NCI-H2196 (cell line): ENCODE data around the gene CCDC24.

Experiments
- DNase-seq: peaks from one replicate; lab custom pipeline; 2025; ENCODE audit not compliant: unreplicated experiment; lab: John Stamatoyannopoulos, UW

CCDC24 gene

DNA sequence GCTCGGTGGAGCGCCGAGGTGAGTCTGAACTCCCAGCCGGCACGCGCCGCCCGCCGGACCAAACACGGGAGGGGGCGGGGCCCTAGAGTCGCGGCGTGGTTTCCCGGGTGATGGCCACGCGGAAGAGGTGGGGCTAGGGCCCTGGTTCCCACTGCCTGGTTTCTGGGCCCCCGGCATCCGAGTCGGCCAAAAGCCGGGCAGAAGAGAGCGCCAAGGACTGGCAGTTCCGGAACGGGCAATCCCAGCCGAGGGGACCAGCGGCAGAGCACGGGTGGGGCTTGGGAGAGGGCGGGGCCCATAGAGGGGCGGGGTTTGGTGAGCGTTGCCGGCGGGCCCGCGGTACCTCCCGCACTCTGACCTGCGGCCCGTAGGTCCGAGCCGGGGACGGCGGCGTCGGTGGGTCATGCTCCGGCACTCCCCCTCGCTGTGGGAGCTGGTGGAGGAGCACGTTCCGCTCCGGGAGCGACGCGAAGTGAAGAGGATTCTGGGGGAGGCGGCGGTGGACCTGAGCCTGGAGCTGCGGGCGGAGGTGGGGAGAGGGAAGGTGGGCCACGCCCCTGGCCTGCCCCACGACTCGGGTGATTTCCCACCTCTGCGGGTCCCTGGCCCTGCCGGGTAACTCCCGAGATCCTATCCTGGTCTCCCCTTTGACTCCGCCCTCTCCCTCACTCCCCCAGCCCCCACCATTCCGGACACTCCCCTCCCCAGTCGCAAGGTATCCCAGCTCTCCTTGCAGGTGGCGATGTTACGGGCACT, at the start of gene CCDC24:
Gene CCDC24, plus strand, starts transcription at position 124 of the 756 bp plus-strand sequence. Its CDS starts 280 bp downstream, at position 404.
- DNase-seq, result peak; percentile 87

DNA sequence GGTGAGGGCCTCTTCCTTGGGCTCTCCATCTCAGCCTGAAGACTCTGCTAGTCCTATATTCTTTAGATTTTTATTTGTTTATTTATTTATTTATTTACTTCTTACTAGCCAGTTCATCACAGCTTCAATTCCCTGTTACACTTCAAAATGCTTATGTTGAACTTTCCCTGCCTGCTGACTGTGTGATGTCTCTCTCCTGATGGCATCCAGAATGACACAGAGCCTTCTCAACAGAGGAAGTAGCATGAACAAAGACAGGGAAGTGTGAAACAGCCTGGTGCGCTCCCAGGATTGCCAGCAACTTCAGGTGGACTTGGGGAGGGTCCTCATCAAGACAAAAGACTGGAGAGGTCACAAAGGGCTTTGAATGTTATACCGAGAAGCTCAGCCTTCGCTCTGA, 49.0 kb upstream of the CCDC24 start:
- no peak for DNase-seq

DNA sequence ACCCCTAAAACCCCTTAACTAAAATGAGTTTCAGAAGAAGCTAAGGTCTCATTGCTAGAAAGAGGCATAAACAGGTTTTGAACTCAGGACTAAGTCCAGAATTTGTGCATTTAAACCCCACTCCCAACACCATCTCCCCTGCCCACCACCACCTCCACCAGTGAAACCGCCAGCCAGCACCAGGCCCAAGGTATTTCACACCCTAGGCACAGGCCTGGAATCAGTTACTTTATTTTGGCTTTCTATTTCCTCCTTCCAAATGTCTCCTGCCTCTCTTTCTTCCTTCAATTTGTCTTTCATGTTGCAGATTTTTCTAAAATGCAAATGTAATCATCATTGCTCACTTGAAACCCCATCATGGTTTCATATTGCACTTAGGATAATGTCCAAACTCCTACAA, 46.5 kb upstream of the CCDC24 start:
- no peak for DNase-seq

DNA sequence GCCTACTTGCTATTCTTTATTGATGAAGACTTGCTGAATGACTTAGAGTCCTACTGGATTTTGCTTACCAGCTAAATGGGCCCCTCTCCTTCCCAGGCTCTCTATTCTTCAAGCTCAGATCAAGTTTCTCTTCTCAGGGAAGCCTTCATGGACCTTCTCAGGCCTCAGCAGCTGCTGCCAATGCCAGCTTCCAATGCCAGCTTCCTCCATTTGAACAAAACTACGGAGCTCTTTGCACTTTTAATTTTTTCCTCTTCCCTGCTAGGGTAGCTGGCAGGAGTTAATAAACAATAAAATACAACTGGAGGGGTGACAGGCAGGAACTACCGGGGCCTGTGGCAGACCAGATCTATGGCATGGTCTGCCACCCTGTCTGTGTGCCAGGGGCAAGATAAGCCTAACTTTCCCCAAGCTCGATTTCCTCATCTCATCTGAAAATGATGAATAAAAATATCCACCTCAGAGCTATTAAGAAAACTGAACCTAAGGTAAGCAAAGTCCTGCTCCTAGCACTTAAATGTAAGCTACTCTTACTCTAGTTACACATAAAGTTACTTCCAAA, 45.6 kb upstream of the CCDC24 start:
- DNase-seq, result no peak

DNA sequence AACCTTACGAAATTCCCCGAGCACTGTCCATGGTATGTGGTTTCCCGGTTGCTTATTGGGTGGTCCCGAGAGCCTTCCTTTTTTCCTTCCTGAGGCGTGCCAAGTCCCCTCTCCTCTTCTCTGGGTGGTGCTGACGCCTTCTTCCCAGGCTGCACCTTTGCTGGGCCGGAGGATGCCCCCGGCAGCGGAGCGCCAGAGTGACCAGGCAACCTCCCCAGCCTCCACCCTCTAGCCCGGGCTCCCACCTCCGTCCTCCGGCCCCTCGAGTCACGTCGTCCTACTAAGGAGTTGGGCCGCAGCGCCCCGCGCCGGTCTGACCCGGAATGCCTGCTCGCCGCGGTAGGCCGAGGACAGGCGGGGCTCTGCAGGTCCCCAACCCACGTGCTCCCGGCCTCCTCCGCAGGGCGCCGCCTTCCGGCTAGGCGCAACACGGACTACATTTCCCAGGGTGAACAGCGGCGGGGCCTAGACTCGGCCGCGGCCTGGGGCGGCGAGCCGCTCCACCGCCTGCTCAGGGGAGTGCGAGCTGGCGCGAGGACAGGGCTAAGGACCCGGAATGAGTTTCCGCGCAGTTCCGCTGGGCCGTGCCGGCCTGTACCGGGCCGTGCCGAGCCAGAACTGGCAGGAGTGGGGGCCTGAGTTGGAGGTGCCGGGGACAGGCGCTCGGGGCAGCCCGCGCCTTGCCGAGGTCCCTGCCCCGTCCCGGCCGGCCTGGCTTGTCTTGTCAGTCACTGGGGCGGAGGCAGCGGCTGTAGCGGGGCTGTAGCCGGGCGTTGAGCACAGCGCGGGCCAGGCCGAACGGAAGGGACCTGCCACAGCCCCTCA, 45.0 kb upstream of the CCDC24 start, which contains the start of gene IPO13:
Gene IPO13, plus strand, starts transcription at position 715 of the 825 bp plus-strand sequence. CDS start 651 bp downstream, outside the sequence.
- DNase-seq, result peak; percentile 96

DNA sequence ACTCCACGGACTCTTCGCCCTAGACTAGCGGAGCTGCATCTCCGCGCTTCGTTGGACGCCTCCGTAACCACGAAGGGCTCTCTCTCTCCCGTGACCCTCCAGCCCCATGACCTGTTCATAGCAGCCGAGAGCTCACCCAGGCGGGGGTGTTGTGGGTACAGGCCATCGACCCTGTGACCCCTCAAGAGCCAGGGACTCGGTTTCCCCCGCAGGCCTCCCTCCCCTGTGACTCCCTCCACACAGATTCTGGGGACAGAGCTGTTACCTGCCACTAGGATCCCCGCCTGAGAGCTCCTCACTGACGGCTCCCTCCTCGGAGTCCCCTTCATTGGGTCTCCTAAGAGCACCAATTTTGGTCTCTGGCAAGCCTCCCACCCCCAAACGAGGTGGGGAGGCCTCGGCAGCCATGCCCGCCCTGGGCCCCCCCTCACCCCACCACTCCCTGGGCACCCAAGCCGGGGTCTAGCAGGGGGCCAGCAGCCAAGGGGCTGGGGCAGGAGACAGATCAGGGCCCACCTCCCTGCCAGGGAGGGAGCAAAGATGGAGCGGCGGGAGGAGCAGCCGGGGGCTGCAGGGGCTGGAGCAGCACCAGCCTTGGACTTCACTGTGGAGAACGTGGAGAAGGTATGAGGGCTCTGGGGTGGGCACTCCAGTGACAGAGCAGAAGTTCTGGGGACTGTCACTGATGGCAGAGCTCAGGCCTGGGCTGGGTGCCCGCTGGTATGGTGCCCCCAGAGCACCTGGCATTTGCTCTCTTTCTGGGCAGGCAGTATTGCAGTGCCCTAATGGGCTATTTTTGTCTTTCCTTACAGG, 44.1 kb upstream of the CCDC24 start:
- no peak for DNase-seq

DNA sequence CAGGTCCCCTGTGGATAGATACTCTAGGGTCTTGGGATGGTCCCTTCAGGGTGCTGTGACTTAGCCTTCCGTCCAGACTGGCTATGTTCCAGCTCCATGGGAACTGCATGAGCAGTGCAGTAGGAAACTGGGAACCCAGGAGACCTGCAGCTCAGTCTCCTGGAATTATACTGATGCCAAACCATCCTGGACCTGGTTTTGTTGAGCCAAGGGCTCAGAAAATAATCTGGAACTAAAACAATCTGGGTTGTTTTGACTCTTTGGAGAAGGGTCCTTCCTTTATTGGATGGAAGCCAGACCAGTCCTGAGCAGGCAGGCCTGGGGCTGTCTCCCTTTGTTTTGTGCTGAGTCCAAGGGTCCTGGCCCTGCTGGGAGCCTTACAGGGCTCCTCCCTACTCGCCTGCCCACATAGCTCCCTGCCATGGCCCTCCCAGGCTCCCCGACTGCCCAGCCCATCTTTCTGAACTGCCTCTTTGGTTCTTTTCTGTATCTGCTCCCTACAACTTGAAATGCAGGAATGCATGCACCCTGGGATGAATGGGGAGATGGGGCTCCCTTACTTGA, 43.4 kb upstream of the CCDC24 start:
- DNase-seq, result no peak

DNA sequence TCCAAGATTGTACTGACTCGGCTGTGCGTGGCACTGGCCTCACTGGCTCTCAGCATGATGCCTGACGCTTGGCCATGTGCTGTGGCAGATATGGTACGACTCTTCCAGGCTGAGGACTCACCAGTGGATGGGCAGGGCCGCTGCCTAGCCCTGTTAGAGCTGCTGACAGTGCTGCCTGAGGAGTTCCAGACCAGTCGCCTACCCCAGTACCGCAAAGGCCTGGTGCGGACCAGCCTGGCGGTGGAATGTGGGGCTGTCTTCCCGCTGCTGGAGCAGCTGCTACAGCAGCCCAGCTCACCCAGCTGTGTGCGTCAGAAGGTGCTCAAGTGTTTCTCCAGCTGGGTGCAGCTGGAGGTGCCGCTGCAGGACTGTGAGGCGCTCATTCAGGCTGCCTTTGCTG, 41.7 kb upstream of the CCDC24 start:
- DNase-seq, result no peak

DNA sequence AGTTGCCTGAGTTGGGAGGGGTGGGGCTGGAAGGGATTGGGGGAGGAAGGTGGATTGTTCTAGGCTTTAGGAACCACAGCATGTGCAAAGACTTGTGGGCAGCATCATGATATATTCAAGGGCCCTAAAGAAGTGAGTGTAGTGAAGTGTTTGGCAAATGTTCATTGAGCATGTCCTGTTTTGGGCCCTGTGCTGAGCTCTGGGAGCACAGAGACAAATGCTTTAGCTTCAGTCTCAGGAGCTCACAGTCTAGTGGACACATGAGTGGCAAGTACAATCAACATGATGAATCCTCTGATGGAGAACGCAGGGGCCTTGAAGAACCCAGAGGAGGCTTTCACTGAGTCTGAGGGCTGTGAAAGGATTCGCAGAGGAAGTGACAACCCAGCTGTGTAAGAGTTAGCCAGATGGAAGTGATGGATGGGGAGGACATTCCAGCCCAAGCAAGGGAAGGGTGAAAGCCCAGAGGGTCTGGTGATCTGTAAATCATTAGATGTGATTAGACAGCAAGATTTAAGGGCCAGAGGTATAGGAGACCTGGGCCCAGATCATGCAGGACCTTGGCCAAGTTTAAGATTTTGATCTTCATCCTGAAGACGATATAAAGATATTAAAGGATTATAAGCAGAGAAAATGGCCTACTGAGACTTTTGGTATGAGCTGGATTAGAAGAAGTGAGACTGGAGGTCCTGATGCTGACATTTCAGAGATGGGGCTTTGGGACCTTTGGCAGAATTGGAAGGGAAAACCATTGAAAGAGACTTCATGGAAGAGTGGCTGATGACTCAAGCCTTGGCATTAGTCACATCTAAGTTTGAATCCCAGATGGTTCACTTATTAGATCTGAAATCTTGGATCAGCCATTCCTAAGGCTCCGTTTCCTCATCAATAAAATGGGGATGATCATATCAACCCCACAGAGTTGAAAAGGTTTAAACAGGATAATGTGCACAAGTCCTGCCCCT, 40.1 kb upstream of the CCDC24 start:
- no peak for DNase-seq

DNA sequence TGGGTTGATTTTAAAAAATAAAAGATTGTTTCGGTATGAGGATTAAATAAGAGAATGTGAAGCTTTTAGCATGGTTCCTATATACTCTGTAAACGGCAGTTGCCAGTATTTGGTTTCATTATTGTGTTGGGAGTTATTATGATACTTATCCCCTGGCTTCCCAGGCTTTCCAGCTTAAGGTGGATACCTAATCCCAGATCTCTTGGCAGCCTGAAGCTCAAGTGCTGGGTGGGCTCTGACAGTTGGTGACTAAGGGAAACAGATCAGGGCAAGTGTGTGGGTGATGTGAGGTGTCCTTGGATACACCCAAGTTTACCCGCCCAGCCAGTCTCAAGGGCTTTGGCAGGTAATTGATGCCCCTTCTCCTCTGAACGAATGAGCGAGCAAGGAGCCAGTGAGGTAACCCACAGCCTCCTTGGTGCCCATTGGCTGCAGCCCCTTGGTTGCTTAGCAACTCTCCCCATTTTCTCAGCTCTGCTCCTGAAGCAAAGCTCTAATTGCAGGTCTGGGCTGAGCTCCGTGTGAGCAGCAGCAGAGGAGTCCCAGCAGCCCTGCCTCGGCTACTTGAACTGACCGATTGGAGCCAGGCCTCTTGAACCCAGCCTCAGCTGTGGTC, 38.6 kb upstream of the CCDC24 start:
- peak; percentile 89 for DNase-seq

DNA sequence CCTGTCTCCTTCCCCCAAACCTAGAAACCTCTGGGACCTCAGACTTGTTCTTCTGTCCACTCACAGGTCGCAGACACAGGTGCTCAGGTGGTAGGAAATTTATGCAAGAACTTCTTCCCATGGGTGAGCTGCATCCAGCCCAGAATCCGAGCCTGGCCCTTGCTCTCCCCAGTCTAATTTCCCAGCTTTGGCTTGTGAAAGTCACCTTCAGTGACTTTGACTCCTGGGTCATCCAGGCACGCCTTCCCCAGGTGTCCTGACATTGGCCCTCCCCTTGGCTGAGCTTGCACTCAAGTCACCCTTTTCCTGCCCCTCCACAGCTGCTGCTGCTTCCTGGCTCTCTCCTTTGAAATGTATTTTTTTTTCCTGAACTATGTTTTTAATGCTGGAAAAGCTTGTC, 38.0 kb upstream of the CCDC24 start:
- DNase-seq, result no peak

DNA sequence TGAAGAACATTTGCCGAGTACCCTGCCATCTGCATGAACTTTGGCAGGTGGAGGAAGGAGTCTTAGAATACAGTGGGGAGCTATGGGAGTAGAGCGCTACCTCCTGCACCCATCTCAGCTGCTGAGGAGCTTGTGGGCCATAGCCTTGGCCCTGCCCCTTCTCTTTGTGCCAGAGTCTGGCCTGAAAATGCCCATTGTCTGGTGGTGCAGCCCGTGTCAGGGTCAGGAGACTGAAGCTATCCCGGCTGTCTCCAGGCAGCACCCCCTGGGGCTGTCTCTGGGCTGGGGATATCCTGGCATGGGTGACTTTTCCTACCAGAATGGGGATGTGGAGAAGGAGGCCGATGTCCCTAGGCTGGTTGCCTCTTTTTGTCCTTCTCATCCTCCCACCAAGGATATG, 37.4 kb upstream of the CCDC24 start:
- DNase-seq, result no peak

DNA sequence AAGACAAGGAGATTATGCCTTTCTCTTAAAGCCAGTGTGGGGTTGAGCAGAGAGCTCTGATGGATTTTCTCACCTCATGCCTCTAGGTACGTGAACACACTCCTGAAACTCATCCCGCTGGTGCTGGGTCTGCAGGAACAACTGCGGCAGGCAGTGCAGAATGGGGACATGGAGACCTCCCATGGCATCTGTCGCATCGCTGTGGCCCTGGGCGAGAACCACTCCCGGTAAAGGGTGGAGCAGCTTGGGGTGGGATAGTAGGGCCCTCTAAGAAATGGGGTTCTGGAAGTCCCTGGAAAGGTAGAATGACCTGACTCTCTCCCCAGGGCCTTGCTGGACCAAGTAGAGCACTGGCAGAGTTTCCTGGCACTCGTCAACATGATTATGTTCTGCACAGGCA, 35.2 kb upstream of the CCDC24 start:
- DNase-seq, result no peak

DNA sequence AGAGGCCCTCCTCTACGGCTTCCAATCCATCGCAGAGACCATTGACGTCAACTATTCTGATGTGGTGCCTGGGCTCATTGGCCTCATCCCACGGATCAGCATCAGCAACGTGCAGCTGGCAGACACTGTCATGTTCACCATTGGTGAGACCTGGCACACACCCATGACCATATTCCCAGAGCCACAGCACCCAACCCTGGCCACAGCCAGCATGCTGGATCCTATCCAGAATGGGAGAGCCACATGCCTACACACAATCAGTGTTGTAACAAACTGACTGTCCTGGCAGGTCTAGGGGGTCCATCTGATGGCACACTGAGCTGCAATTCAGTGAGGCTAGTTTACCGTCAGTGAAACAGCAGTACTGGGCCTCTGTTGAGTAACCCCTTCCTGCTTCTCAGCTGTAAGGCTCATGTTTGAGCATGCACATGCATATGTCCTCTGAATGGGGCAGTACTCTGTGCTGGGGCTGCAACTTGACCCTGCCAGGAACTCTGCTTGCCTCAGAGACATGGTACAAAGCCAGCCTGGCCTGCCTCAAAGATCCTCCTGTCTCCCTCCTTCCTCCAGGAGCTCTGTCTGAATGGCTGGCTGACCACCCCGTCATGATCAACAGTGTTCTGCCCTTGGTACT, 33.9 kb upstream of the CCDC24 start:
- DNase-seq, result no peak

DNA sequence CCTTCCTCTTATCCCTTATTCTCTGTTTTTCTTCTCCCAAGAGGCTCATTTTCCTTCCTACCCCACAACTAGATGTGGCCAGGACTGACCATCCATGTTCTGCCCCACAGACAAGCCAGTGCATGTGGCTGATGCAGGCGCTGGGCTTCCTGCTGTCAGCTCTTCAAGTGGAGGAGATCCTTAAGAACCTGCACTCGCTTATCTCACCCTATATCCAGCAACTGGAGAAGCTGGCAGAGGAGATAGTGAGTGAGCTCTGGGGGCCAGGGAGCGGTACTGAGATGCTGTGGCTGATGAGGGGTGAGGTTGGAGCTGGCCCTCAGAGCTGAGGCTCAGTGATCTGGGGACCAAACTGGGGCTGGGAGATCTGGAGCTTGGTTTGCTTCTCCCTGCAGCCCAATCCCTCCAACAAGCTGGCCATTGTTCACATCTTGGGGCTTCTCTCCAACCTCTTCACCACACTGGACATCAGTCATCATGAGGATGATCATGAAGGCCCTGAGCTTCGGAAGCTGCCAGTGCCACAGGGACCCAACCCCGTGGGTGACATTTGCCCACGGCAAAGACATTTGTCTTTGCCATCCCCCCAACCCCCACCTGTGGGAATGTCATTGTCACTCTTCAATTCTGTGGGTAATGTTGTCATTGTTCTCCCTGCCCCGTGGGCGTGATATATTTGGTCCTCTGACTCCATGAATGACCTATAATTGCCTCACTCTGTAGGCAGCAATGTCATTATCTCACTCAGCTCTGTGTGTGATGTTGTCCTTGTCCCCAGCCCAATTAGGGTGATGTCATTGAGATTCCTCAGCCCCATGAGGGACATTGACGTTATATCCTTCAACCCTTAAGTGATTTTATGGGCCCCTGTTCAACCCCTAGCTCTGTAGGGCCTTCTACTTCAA, 32.8 kb upstream of the CCDC24 start:
- no peak for DNase-seq

DNA sequence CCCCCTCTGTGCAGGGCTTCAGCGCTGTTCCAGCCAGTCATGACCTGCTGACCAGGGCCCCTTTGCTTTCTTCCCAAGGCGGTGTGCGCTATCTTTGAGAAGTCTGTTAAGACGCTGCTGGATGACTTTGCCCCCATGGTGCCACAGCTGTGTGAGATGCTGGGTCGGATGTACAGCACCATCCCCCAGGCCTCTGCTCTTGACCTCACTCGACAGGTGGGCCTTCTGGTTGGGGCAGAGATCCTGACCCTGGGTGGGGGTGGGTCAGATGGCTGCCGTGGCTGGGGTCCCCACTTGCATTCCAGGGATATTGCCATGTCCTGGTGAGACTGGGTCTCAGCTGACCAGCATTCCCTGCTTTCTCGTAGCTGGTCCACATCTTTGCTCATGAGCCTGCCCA, 30.6 kb upstream of the CCDC24 start:
- no peak for DNase-seq

DNA sequence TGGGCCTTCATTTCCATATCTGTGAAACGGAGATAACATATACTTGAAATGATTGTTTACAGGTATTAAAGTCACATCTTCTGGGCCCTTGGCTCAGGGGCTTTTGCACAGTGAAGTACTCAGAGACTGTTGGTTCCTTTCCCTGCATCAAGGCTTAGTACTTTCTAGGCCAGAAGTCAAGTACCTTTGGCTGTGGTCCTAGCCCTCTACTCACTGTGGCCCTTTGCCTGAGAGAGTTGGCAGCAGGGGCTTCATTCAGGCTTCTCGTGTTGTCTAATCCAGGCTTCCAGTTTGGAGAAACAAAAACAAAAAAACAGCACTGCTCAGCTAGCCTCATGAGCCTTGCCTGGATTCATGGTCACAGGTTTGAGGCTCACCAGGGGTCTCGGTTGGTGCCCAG, 29.7 kb upstream of the CCDC24 start:
- DNase-seq, result no peak

DNA sequence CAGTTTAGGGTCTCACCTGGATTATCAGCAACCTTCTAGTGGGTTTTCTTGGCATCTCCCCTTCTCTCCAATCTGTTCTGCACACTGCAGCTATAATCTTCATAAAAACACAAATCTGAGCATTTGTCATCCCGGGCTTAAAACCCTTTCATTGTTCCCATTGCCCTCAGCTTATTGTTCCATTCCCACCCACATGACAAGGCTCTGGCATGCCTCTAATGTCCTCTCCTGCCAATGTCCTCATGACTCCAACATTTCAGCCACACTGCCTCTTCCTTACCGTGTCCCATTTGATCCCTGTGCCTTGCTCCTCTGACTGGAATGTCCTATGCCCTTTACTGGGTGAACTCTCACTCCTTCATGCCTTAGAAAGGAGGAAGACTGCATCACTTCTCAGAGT, 29.1 kb upstream of the CCDC24 start:
- DNase-seq, result no peak
